Measurements from ENCODE around the gene LCLAT1. TPM values are rescaled to one million over a fixed set of nuclear protein-coding genes. Genes with fewer than 3 reads are reported as not detected.

The LCLAT1 gene
- total RNA-seq, 4 donors from 2014 or later = 25.3 to 55.4 (median 43.1) TPM

DNA sequence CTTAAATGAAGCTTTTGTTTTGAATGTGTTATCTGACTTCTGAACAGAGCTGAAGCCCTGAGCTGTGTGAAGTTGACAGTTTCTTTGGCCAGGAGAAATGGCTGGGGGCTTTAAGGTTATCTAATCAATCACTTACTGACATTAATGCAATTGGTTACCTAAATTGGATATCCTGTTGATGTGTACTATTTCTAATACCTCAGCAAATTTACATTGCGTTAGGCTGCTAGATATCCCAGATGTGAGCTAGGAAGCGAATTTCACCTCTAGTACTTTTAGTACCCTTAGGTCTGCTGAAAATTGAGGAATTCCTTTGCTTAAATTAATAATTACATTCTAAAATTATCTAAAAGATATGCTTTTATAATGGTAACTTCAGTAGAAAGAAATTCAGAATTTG, 102.0 kb downstream of the LCLAT1 start:
- Histone ChIP-seq H3K4me1 (peaks cover 0 to 31% (median 0%) of the 10 kb centered on the region in 3 donors), H3K9me3 (peaks cover 0 to 6% (median 0%) of the 10 kb centered on the region in 3 donors), H3K36me3 (no peaks in the 10 kb centered on the region), H3K27ac (no peak overlapping the region), H3K4me3 (no peak overlapping the region), H3K27me3 (no peaks in the 10 kb centered on the region)
- 90 to 100% methylated on average over 2 of the region's 2 CpGs for WGBS, 2 donors (ENCODE audit: low coverage in 1 of 2)
- ATAC-seq = no peak
- no peak for TF ChIP-seq POLR2A (IDR thresholded peaks at IDR 0.05)
- no peak for TF ChIP-seq EP300 (IDR thresholded peaks at IDR 0.05)

DNA sequence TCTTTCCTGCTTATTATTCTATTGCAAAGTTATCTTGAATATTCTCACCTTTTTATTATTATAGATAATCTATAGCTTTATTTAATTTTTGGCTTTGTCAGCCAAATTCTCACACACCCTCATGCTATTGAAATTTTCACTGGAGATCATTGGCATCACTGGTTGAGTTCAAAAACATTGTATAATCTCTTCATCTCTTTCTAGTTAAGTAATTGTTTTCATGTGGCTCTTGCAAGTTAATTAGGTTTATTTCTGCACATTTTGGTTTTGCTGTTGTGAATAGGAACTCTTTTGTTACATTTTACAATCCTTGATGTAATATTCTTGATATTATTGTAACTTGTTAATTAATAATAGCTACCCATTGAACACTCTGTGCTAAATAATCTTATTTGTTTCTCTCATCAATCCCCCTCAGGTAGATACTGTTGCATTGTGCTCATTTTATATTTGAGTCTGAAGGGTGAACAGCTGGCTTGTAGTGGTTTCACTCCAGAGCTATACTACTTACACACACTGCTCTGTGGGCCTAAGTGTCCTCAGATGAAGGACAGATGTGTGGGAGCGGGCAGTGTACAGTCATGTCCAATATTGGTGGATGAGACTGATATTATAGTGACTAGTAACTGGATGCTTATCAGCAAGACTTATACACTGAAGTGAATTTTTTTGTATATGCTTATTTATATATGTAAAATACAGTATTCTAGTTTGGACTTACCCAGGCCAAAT, 112.7 kb downstream of the LCLAT1 start:
- H3K4me3 ChIP-seq = no peak overlapping the region
- TF ChIP-seq EP300 (IDR thresholded peaks at IDR 0.05) (no peak), POLR2A (IDR thresholded peaks at IDR 0.05) (no peak), POLR2AphosphoS5 (IDR thresholded peaks at IDR 0.05) (no peak)
- TF ChIP-seq, protein P1, sequence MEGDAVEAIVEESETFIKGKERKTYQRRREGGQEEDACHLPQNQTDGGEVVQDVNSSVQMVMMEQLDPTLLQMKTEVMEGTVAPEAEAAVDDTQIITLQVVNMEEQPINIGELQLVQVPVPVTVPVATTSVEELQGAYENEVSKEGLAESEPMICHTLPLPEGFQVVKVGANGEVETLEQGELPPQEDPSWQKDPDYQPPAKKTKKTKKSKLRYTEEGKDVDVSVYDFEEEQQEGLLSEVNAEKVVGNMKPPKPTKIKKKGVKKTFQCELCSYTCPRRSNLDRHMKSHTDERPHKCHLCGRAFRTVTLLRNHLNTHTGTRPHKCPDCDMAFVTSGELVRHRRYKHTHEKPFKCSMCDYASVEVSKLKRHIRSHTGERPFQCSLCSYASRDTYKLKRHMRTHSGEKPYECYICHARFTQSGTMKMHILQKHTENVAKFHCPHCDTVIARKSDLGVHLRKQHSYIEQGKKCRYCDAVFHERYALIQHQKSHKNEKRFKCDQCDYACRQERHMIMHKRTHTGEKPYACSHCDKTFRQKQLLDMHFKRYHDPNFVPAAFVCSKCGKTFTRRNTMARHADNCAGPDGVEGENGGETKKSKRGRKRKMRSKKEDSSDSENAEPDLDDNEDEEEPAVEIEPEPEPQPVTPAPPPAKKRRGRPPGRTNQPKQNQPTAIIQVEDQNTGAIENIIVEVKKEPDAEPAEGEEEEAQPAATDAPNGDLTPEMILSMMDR (IDR thresholded peaks at IDR 0.05) = no peak
- H3K27me3 ChIP-seq = no peaks in the 10 kb centered on the region
- no peak for ATAC-seq
- no peaks in the 10 kb centered on the region for H3K4me1 ChIP-seq
- peaks cover 0 to 4% of the 10 kb centered on the region in 2 donors for H3K36me3 ChIP-seq
- WGBS, 2 donors (ENCODE audit: low coverage in 1 of 2) = 100% methylated on average over 1 of the region's 1 CpG
- no peak overlapping the region for H3K27ac ChIP-seq
- H3K9me3 ChIP-seq = no peaks in the 10 kb centered on the region

- Histone ChIP-seq H3K4me3 (no peak overlapping the region), H3K27me3 (no peaks in the 10 kb centered on the region), H3K27ac (no peak overlapping the region), H3K4me1 (peaks cover 0 to 8% (median 0%) of the 10 kb centered on the region in 3 donors), H3K36me3 (peaks cover 0 to 4% of the 10 kb centered on the region in 2 donors), H3K9me3 (no peaks in the 10 kb centered on the region)
- WGBS, 2 donors (ENCODE audit: low coverage in 1 of 2) = 78 to 82% methylated on average over 1 of the region's 1 CpG
- TF ChIP-seq POLR2AphosphoS5 (IDR thresholded peaks at IDR 0.05) (no peak), EP300 (IDR thresholded peaks at IDR 0.05) (no peak)
- ATAC-seq = no peak
Measured at GRCh38 chr2:30561349-30561748, 114.3 kb downstream of the LCLAT1 start.

DNA sequence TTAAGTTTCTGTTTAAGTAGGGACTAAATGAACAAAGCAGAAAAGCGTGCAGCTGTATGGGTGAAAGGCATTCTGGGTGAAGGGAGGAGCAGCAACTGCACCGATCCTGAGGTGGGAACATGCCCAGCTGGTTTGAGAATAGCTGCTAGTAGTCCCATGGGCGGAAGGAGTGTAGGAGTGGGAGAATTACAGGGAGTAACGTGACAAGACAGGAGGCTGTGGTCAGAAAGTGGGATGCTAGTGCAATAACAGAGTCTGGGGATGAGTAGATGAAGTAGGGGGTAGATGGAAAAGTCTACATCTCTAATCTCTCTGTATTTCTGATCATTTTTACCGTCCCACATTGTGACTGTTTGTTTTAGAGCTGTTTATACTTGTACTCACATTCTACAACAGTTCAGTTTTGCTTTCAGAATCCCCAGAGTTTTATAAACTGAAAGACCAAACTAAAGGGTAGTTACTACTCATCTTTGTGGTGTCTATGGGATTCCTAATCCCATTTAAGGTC, 118.9 kb downstream of the LCLAT1 start:
- Histone ChIP-seq H3K27ac (peak overlapping the region in 2 of 4 donors; percentile 14 to 24), H3K9me3 (no peaks in the 10 kb centered on the region), H3K36me3 (peaks cover 0 to 4% of the 10 kb centered on the region in 2 donors), H3K4me1 (peaks cover 0 to 9% (median 0%) of the 10 kb centered on the region in 3 donors), H3K27me3 (no peaks in the 10 kb centered on the region), H3K4me3 (no peak overlapping the region)
- WGBS, 2 donors (ENCODE audit: low coverage in 1 of 2) = 56 to 58% methylated on average over 5 of the region's 5 CpGs
- no peak for ATAC-seq
- TF ChIP-seq, protein P1 (IDR thresholded peaks at IDR 0.05) = no peak
- TF ChIP-seq EP300 (IDR thresholded peaks at IDR 0.05) (no peak), POLR2AphosphoS5 (IDR thresholded peaks at IDR 0.05) (no peak), POLR2A (IDR thresholded peaks at IDR 0.05) (no peak)

- H3K4me3 ChIP-seq = no peak overlapping the region
- 70 to 80% methylated on average over 4 of the region's 4 CpGs for WGBS, 2 donors (ENCODE audit: low coverage in 1 of 2)
- H3K9me3 ChIP-seq = no peaks in the 10 kb centered on the region
- no peaks in the 10 kb centered on the region for H3K27me3 ChIP-seq
- TF ChIP-seq, protein P1 (IDR thresholded peaks at IDR 0.05) = no peak
- TF ChIP-seq POLR2AphosphoS5 (IDR thresholded peaks at IDR 0.05) = peak; percentile 27
- ATAC-seq = no peak
- H3K4me1 ChIP-seq = peaks cover 0 to 9% (median 0%) of the 10 kb centered on the region in 3 donors
- H3K27ac ChIP-seq = peak overlapping the region in 1 of 4 donors; percentile 24
- peaks cover 0 to 4% of the 10 kb centered on the region in 2 donors for H3K36me3 ChIP-seq
Measured at GRCh38 chr2:30566631-30567030, 119.6 kb downstream of the LCLAT1 start.

DNA sequence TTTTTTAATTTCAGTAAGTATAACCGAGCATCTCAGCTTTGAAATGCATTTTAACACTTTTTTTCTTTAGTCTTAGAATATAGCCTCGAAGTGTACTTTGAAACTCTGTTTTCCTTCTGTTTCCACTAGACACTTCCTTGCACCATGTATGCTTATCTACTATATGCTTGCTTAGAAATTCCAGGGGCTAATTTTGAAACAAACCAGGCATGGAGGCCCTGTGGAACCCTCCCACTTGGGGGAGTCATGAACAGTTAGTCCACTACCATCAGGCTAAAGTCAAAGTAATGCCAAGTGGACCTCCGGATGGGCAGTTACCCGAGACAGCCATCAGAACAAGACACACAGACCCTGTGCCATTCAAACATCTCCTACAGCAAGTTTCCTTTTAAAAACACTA, 120.3 kb downstream of the LCLAT1 start:
- Histone ChIP-seq H3K27me3 (no peaks in the 10 kb centered on the region), H3K36me3 (peaks cover 0 to 4% of the 10 kb centered on the region in 2 donors), H3K9me3 (no peaks in the 10 kb centered on the region), H3K4me3 (no peak overlapping the region), H3K27ac (no peak overlapping the region), H3K4me1 (peaks cover 0 to 9% (median 0%) of the 10 kb centered on the region in 3 donors)
- TF ChIP-seq EP300 (IDR thresholded peaks at IDR 0.05) (no peak), POLR2A (IDR thresholded peaks at IDR 0.05) (no peak), POLR2AphosphoS5 (IDR thresholded peaks at IDR 0.05) (no peak)
- TF ChIP-seq, protein P1 (IDR thresholded peaks at IDR 0.05) = no peak
- ATAC-seq = no peak
- WGBS, 2 donors (ENCODE audit: low coverage in 1 of 2) = 92 to 100% methylated on average over 2 to 4 of the region's 4 CpGs
